ENCODE data around the gene CHD8.
A peak's percentile ranks its signal among the peaks of the same experiment; 100 is the strongest.
"Not testable (repeated sequence)": the region's sequence is repeated elsewhere in the genome, so short reads cannot be mapped to it uniquely, and the experiment has no call there.

Gene CHD8, protein sequence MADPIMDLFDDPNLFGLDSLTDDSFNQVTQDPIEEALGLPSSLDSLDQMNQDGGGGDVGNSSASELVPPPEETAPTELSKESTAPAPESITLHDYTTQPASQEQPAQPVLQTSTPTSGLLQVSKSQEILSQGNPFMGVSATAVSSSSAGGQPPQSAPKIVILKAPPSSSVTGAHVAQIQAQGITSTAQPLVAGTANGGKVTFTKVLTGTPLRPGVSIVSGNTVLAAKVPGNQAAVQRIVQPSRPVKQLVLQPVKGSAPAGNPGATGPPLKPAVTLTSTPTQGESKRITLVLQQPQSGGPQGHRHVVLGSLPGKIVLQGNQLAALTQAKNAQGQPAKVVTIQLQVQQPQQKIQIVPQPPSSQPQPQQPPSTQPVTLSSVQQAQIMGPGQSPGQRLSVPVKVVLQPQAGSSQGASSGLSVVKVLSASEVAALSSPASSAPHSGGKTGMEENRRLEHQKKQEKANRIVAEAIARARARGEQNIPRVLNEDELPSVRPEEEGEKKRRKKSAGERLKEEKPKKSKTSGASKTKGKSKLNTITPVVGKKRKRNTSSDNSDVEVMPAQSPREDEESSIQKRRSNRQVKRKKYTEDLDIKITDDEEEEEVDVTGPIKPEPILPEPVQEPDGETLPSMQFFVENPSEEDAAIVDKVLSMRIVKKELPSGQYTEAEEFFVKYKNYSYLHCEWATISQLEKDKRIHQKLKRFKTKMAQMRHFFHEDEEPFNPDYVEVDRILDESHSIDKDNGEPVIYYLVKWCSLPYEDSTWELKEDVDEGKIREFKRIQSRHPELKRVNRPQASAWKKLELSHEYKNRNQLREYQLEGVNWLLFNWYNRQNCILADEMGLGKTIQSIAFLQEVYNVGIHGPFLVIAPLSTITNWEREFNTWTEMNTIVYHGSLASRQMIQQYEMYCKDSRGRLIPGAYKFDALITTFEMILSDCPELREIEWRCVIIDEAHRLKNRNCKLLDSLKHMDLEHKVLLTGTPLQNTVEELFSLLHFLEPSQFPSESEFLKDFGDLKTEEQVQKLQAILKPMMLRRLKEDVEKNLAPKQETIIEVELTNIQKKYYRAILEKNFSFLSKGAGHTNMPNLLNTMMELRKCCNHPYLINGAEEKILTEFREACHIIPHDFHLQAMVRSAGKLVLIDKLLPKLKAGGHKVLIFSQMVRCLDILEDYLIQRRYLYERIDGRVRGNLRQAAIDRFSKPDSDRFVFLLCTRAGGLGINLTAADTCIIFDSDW (N-terminal part only)

DNA sequence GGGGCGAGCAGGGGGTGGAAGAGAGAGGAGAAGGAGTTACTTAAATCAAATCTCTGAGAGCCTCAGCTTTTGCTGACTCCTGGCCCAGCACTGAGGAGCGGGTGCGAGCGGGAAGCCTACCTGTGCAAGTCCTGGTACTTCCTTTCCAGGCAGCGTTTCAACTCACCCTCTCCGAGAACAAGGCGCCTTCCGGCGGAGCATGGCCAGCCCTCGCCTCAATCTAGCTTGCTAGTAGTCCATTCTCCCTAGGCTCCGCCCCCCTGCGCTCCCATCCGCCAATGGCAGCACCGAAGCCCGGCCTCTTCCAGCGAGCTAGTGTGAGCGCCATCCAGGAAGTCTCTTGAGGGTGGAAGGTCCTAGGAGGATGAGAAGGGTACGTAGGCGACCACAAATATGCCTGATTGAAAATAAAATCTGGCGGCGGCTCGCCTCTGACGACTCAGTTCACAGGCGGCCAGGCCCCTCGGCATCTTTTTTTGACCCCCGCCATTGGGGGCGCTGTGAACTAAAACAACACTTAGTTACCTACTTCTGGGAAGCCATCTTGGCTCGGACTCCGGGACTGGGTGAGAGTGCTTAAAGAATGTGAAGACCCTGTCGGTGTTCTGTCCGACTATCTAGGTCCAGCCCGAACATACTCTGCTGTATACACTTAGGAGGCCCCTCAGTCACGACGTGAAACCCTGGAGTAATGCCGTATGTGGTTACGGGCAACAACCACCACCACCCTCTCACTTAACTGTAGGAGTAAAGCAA, at the start of gene CHD8:
TSS of gene CHD8 (minus strand) at position 212 of the 756 bp plus-strand sequence. CDS start 24,480 bp downstream, outside the sequence.
- DNase-seq = peak; percentile 100

DNA sequence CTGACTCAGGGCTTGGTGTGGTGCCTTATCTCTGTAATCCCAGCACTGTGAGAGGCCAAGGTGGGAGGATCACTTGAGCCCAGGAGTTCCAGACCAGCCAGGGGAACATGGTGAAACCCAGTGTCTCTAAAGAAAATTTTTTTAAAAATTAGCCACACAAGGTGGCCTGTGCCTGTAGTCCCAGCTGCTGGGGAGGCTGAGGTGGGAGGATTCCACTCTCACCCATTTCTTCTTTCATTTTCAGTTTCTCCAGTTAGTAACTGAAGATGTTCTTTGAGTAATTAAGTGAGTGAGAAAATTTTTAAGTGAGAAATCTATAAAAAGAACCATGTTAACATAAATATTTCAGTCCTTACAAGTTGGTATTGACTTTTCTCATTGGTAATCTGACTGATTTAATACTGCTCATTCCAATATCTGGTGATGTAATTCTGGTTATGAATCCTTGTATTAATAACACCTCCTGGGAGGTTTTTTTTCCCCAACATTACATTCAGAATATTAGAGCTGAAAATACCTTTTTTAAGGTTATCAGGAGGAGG, 49.2 kb upstream of the CHD8 start:
- DNase-seq = no peak

DNA sequence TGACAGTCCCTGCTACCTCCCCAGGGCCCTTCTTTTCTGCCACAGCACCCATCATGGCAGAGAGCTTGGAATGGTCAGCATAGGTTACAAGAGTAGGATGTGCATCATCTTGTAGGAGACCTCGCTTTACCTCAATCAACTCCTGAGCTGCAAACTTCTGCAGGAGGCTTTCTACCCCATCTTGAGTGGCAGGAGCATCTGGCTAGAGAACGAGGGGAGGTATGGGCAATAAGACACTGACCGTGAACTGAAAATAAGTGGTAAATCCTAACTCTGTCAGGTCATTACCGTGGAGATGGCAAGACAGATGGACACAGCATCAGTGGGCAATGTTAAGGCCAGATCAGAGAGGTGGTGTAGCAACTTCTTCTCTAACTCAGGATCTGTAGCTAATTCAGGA, 47.5 kb upstream of the CHD8 start:
- DNase-seq = no peak

DNA sequence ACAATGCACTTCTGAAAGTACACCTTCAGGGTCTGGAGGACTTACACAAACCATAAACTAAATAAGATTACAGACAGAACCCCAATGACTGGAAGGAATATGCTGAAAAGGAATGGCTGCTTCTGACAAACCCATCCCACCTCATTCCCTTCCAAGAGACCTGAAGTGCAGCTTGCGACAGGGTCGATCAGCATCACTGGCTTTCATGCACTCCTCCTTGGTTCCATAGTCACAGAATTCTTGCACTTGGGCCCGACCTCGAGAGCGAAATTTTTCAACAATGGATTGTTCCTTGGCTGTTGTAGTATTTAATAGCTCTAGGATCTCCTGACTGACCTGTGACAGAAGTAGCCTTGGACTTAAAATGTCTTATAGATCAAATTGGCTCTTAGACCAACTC, 45.6 kb upstream of the CHD8 start:
- no peak for DNase-seq

DNA sequence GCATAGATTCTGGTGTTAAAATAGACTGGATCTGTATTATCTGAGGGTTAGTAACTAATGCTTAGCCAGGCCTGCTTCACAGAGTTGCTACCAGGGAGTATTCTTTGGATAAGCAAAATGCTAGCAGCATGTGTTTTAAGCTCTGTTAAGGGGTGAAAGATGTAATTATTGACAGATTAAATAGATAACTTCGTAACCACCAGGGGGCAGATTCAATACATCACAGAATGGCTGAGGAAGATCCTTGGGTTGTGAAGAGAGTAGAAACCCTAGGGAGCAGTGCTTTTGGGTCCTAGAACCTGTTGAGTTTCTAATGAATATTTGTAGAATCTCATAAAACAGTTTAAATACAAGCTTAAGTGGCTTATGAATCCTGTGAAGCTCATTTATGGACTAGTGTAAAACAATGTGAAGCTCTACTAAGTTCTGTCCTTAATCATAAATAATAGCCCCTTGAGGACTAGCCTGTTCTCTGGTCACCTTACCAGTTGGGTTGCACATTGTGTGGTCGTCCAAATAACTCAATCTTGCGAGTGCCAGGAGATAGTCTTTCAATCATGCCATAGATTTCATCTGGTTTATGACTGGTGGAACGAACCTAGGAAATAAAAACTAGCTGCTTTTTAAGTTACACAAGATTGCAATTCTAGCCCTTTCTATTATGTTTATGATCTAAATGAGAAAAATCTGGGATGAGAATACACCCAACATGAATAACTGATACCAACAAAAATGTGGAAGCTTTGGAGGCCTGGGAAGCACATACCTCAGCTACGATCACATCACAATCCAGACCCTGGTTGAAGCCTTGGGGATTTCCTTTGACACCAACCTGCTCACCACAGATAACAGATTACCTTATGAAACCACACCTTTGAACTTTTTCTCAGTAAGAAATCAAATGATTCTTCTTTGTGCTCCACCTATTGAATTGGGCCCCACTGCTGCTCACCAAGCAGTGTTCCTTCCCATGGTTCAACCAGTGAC, 42.9 kb upstream of the CHD8 start:
- DNase-seq = peak; percentile 53

DNA sequence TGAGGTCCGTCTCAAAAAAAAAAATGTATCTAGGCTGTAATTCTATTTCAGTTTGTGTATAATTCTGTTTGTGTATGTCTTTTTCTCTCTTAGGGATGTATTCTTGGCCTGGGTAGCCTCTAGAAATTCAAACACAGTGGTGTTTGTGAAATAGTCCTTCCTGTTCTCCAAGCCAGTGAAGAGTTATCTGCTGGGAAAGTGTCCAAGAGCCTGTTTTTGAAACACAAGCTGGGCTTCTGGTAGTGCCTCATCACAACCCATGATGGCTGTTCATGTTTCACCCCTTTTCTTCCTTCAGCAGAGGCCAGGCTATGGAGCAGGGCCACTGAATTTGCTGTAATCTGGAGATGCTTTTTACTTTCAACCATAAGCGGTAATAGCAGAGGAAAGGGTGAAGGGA, 40.5 kb upstream of the CHD8 start:
- no peak for DNase-seq

DNA sequence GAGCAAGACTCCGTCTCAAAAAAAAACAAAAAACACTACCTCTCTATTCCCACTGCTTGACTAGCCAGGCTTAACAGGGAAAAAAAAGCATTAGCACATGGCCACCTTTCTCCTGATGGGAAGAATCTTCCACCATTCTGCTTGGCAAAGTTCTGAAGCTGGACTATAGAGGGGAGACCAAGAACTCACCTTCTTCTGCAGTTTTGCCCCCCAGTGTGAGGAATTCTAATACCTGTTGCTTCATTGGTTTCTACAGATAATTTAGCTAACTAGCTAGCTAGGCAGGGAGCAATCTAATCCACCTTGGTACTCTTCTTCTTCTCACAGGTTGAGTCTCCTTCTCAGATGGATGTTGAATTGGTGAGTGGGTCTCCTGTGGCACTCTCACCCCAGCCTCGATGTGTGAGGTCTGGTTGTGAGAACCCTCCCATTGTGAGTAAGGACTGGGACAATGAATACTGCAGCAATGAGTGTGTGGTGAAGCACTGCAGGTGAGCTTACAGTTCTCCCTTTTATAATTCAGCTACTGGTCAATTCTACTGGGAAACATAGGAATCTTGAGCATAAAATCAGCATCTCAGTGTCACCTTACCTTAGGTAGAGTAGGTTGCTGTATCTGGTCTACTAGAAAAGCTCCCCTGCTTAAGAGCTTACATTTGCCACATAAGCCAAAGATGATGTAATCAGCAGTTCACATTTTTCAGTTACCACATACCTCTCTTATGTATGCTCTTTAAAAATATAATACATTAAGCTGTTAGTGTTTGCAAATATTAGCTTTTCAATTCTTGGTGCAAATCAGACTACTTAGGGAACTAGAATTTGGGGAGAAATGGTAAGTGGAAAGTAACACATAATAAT, 39.2 kb upstream of the CHD8 start:
- DNase-seq = no peak

DNA sequence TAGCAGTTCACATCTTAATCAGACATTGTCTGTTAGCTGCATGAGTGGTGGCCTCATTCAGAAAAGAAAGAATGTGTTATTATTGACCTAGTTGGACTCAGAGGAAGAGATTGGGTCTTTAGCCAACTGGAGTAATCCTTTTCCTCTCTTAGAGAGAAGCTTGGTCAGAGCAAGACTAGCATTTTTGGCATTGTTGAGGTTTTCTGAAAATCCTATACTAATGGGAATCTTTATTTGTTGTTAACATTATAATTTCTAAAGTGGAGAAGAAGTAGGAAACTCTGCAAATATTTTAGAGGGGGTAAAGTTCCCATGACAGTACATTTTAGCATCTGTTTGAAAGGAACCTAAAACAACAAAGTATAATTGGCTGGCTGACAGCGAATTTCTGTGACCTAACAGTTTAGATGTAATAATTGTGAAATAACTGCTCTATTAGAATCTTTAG, 30.7 kb upstream of the CHD8 start:
- DNase-seq = no peak

DNA sequence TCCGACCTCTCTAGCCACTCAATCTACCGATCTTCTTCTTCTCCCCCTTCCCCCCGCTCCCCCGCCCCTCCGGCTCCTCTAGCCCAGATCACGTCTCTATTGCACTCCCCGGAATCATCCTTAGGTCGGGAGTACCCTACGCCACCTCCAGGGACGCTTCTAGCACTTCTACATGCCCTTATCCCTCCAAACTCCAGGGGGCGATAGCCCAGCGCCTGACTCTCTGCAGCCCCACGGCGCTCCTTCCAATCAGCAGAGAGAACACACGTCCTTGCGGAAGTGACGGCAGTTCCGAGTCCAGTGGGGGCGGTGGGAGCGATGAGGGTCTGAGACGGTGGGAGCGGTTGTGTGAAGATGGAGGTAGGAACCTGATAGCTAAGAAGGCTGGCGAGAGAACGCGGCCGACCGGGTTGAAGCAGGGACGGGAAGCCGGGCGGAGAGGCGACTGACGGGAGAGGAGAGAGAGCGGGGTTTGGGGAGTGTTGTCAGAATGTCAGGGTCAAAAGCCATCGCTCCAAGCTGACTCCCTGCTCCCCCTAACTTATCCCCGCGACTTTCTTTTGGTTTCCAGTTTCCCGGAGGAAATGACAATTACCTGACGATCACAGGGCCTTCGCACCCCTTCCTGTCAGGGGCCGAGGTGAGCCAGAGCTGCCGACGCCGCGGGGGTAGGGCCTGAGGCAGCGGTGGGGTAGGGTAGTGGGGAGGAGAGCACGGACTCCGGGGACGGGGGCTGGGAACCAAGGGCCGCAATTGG, 21.2 kb upstream of the CHD8 start, which contains the start of the genes RAB2B and TOX4:
TSS of gene RAB2B (minus strand) at position 35 of the 757 bp plus-strand sequence. CDS start 87 bp downstream, outside the sequence.
TSS of gene TOX4 (plus strand) at position 271 of the 757 bp plus-strand sequence. CDS start at position 355, 84 bp downstream.
- DNase-seq = peak; percentile 99

DNA sequence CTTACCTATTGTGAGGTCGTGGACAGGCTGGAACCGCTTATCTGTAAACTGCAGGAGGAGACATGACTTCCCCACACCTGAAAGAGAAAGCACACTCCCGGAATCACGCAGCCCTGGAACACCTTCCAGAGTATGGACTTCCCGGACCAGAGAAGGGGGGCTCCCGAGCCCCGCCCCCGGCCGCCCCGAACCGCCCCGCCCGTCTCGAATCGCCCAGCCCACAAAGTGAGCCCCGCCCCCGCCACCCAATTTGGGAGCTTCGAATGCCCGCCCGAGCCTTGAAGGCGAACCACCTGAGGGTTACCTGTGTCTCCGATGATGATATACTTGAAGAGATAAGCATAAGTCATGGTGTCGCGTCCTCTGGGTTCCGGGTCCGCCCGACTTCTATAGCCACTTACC, 20.6 kb upstream of the CHD8 start:
- peak; percentile 59 for DNase-seq

DNA sequence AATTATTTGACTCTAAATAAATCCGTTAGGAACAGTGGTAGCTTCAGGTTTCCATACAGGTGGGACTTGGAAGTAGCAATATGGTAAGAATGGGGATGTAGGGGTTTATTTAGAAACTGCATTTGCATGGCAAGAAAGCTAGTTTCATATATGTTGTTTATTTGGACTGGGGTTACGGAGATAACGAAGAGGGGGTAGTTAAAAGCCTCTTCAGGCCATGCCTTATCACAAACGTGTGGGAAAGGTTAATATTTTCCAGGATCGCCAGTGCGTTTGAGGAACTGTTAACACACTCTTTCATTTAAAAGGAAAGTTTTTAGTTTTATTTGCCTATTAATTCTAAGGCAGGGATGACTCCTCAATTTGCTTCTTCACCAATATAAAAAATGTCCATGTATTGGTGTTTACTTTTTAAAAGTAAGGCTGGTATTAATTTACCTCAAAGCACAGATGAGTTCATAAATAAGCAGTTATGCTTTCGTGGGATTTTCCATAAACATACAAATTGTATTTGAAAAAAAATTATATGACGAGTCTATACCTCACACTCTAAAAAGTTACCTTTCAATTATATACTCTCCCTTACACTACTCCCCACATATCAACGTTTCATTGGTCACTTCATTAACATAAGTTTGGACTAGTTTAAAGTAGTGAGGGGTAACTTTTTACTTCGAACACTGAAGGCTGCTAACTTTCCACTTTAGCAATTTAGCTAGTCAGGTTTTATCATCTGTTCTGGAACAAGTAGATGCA, 20.0 kb upstream of the CHD8 start:
- DNase-seq = no peak

DNA sequence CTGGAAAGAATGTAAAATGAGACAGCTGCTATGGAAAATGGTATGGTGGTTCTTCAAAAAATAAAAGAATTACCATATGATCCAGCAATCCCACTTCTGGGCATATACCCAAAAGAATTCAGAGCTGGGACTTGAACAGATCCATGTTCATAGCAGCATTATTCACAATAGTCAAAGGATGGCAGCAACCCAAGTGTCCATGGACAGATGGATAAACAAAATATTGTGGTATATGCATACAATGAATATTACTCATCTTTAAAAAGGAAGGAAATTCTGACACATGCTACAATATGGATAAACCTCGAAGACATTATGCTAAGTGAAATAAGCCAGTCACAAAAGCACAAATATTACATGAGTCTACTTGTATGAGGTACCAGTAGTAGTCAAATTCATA, 11.7 kb upstream of the CHD8 start:
- DNase-seq = no peak

DNA sequence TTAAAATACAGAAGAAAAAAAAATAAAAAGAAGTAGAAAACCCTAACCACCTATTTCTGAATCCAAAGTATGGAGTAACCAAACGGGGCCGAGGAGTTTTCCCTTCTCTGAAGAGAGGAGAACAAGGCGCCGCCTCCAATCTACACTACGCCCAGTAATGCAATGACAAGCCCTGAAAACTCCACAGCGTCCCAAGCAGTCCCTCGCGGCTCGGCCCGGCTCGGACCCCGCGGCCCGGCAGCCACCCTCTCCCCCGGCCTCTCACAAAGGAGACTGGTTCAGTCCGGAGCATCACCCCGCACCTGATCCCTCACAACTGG, 371 bp downstream of the CHD8 start:
- DNase-seq = no peak

DNA sequence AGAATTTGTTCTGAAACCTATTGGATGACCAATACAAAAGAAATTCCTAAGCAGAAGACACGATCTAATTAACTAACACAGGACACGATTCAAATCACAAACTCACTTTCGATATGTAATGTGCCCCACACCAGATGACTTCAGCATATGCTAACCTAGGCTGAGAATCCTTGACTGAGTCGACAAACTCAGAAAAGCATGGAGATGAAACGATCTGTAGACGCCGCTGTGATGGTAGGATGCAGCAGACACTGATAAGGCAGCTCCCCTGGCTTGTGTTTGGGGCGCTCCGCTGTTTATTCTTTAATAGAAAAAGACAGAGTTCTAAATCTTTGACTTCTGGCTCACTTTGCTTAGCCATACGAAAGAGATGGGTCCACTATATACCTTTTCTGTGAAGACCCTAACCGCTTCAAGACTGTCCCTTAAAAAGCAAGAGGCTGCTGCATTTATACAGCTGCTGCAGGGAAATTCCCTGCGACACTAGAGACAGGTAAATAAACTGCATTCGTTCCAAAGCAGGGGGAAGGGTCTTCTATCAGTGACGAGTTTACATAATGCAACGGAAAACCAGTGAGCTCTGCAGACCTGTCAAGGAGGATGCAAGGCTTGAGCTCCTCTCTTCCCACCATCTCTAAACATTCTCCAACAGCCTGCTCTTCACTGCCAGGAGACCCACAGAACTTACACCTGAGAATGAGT, 929 bp downstream of the CHD8 start:
- DNase-seq = no peak

DNA sequence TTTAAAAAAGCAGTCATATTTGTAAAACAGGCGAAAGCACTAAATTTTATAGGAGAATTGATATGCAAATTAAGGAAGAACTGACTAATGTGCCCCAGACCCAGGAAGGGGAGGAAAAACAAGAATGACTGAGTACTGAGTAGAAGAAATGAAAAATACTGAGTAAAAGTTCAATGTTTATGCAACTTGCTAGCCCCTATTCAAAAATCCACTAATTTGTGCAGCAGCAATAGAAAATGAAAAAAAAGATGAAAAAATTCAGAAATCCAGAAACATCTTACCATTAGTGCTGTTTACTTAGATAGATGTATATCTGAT, 6.1 kb downstream of the CHD8 start:
- no peak for DNase-seq

DNA sequence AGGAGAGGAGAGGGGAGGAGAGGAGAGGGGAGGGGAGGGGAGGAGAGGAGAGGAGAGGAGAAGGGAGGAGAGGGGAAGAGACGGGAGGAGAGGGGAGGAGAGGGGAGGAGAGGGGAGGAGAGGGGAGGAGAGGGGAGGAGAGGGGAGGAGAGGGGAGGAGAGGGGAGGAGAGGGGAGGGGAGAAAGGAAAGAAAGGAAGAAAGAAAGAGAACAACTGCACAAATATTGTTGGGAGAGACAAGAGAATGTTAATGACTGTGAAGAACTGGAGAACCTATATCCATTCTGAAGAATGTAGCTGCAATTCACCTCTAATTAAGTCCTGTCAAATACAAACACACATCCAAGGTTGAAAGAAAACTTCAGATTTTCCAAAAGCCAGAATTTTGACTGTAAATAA, 13.3 kb downstream of the CHD8 start:
- DNase-seq = not testable (repeated sequence)

DNA sequence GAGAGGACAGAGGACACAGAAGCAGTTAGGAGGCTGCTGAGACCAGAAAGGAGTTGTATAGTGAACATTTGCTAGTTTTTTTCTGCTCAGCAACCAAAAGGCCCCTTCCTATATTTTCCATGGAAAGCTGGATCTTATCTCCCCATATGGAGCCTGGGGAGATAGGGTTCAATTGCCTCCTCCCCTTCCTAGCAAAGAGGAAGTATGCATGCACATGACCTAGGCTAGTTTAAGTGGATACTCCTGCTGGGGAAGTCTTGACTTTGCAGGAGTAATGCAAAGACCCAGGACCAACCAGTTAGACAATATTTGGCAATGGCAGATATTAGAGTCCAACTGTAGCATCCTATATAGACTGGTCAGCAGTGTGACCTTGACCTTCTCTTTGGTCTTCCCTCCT, 15.1 kb downstream of the CHD8 start:
- no peak for DNase-seq
